Astrocyte of the spinal cord (primary cell): ENCODE results near the gene FBXW4.
"Not testable (repeated sequence)": the region's sequence is repeated elsewhere in the genome, so short reads cannot be mapped to it uniquely, and the experiment has no call there.

Experiments used
- DNase-seq: peaks from one replicate; pipeline ENCODE4 v3.0.0; 2011; ENCODE audit warnings: low read depth, low spot score
- H3K4me3 ChIP-seq: 2 replicates; pipeline ENCODE4 v1.5.1; 2011; ENCODE audit warnings: low read depth, mild to moderate bottlenecking, low read length, moderate library complexity
- in situ Hi-C: cut with HindIII; loops from 2 replicates; pipeline ENCODE4 v1.10.0; 2017; ENCODE audit warnings: low sequenced_read_pairs
- TF ChIP-seq, protein P1 (sequence below): IDR thresholded peaks from 2 replicates; pipeline ENCODE4 v1.5.1; 2012; ENCODE audit warnings: low read depth, mild to moderate bottlenecking, low read length, inconsistent platforms

Gene FBXW4

DNA sequence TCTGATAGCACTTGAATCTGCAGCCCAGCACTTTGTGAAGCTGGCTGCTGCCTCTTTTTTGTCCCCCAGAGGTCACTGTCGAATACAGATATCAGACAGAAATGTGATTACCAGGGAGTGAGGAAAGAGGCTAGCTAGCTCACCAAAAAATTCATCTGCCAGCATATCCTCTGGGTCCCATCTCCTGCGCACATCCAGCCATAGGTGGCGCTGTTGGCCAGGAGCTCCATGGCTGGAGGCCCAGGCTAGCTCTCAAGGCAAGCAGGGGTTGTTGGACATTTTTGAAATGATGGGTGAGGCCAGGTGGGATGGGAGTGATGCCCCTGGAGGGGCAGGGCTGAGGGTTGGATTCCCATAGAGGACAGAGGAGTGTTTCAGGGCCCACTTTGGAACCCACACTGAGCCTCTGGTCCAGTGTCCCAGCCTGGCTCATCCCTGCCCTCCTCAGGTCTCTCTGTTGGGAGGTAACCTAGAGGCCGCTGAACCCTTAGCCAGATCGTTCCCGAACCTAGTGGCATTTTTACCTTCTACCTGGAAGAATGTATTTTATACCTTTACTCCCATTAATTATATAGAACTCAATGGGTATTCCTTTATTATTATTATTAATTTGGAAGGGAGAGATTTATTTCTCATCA lies 92.1 kb downstream of the FBXW4 start:
- no peak overlapping the region for H3K4me3 ChIP-seq
- peak; percentile 51 for DNase-seq
- in situ Hi-C loops = no loop called here
- TF ChIP-seq, protein P1, sequence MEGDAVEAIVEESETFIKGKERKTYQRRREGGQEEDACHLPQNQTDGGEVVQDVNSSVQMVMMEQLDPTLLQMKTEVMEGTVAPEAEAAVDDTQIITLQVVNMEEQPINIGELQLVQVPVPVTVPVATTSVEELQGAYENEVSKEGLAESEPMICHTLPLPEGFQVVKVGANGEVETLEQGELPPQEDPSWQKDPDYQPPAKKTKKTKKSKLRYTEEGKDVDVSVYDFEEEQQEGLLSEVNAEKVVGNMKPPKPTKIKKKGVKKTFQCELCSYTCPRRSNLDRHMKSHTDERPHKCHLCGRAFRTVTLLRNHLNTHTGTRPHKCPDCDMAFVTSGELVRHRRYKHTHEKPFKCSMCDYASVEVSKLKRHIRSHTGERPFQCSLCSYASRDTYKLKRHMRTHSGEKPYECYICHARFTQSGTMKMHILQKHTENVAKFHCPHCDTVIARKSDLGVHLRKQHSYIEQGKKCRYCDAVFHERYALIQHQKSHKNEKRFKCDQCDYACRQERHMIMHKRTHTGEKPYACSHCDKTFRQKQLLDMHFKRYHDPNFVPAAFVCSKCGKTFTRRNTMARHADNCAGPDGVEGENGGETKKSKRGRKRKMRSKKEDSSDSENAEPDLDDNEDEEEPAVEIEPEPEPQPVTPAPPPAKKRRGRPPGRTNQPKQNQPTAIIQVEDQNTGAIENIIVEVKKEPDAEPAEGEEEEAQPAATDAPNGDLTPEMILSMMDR = peak; percentile 82

DNA sequence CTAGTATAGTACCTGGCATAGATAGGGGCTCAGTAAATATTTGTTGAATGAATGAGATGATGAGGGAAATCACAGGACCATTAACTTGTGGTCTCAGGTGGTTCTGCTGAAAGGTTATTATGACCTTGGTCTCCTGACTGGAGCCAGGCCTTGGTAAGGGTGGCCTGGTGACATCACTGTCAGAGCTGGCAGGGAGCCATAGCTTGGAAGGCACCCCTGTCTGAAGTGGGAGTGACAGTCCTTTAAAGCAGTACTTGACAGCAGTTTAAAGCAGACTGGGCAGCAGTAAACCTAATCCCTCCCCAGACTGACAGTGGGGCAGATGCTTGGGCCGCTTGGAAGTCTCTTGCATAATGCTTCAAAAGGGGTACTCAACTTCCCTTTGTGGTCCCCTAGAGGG lies 93.4 kb downstream of the FBXW4 start:
- TF ChIP-seq, protein P1 = no peak
- in situ Hi-C loops = no loop called here
- no peak overlapping the region for H3K4me3 ChIP-seq
- no peak for DNase-seq

DNA sequence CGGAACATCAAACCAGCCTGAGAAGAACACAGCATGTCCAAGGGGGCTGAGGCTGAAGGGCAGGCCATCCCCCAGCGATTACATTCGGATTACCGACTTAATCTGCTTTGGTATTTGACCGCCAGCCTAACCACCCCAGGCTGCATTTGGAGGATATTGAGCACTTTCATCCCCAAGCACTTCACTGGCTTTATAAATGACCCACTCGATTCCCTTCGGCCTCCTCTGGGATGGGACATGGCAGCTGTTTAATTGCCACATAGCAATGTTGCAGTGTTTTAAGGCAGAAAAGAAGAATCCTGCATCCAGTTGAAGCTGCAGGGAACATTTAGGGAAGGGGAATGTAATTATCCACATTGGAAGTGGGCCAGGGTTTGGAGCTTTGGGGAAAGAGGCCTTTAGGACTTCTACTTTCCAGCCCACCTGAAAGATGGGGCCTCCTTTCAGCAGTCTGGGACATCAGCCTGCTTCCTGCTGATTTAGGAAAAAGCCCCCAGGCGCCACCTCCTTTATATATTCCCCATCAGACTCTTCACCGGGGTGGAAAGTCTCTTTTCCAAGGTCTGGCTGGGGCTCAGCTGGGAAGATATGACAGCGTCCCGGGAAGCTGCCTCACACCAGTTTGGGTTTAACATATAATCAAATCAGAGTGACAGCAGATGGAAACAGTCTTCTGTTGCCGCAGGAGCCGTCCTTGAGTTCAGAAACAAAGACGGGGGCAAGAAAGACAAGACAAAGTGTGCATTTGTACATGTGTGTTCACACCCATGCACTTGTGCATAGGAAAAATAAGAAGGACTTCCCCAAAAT lies 97.7 kb downstream of the FBXW4 start:
- H3K4me3 ChIP-seq = no peak overlapping the region
- in situ Hi-C loops = no loop called here
- TF ChIP-seq, protein P1 = no peak
- no peak for DNase-seq

DNA sequence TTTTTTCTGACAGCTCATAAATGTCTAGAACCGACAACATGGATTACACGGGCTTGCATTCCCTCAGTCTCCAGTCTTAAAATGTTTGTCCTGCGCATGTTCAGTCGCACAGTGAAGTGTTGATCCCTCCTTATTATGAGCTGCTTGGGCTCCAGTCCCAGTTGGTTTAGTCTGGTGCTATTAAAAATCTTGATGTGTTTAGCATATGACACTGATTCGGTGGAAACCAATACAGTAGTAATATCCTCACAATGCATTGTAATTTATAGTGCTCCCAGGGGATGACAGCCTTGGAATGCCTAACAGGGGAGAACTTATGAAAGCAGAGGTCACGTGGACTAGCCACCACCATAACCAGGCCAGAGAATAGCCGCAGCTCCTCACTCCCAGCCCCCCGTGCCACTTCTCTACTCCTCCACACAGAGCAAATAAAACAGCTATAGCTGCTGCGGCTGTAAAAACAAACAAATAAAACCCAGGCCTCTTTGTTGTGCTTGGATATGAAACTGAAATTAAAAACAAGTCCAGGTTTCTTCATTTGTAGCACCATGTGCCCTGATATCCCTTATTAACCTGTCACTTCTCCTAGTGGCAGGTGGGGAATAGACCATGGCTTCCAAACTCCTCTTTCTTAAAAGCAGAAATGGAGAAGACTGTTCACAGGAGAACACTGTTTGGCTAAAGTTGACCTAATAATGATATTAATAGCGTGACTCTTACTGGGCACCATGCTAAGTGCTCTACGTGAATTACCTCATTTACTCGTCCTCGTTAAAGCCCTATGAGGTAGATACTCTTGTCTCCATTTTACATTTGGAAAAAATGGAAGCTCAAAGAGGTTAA lies 99.2 kb downstream of the FBXW4 start:
- no peak overlapping the region for H3K4me3 ChIP-seq
- in situ Hi-C loops = no loop called here
- TF ChIP-seq, protein P1 = no peak
- DNase-seq = no peak

DNA sequence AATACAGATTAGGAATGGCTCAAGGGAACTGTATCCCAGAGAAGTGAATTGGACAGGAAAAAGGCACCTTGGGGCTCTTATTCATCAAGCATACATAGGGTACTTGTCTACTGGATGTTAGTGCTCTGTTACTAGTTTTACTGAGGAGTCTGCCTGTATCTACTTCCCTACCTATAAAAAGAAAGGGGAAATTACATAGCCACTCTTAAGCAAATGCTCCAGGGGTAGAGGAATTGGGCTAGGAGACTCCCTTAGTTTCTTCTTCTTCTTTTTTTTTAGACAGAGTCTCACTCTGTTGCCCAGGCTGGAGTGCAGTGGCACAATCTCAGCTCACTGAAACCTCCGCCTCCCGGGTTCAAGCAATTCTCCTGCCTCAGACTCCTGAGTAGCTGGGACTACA lies 101.6 kb downstream of the FBXW4 start:
- DNase-seq, in situ Hi-C loops, H3K4me3 ChIP-seq: not testable (repeated sequence)

DNA sequence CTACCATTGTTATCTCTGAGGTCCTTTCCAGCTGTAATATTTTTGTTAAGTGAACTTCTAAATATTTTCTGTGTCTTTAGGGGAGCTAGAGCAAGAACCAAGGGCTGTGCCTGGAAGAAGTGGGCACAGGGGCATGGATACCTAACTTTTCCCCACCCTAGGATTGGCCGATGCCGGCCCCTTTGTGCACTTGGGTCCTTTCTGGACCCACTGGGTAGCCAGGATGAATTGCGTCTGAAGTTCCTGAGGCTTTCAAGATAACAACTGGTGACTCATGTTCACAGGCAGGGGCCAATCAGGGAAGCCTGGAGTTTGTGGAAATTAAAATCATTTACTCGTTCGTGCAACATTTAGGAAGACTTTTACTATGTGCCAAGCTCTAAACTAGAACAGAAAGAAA lies 106.1 kb downstream of the FBXW4 start:
- peak overlapping the region; percentile 96 for H3K4me3 ChIP-seq
- TF ChIP-seq, protein P1 = no peak
- in situ Hi-C loops = no loop called here
- peak; percentile 27 for DNase-seq
